ENCODE data around the gene LANCL2.

- no peak for TF ChIP-seq CTCF (IDR thresholded peaks at IDR 0.05)
- no peak for TF ChIP-seq POLR2A (IDR thresholded peaks at IDR 0.05)
- no peak for TF ChIP-seq EP300 (IDR thresholded peaks at IDR 0.05)
Measured at GRCh38 chr7:55476852-55477780, 112.0 kb downstream of the LANCL2 start.
